Breast epithelium (tissue), 3 donors: Measurements from ENCODE around the gene ELF5.

Experiments
- POLR2A ChIP-seq: fragments of 450-650 bp; IDR thresholded peaks from one replicate; pipeline ENCODE4 v1.6.1; 2016; ENCODE audit warnings: antibody characterized with exemption, mild to moderate bottlenecking, moderate library complexity
- POLR2AphosphoS5 ChIP-seq, 3 donors: sonication (generic); formaldehyde crosslinking; IDR thresholded peaks; one replicate each; pipeline ENCODE4 v1.6.1; 2017; ENCODE audit warnings: antibody characterized with exemption in 3 of 3
- TF ChIP-seq, protein P1 (sequence below), 3 donors: fragments of 450-650 bp; IDR thresholded peaks; one replicate each; pipeline ENCODE4 v1.5.1; 2016 to 2017; ENCODE audit warnings: antibody characterized with exemption in 3 of 3, mild to moderate bottlenecking in 3 of 3, moderate library complexity in 3 of 3

- TF ChIP-seq, protein P1, sequence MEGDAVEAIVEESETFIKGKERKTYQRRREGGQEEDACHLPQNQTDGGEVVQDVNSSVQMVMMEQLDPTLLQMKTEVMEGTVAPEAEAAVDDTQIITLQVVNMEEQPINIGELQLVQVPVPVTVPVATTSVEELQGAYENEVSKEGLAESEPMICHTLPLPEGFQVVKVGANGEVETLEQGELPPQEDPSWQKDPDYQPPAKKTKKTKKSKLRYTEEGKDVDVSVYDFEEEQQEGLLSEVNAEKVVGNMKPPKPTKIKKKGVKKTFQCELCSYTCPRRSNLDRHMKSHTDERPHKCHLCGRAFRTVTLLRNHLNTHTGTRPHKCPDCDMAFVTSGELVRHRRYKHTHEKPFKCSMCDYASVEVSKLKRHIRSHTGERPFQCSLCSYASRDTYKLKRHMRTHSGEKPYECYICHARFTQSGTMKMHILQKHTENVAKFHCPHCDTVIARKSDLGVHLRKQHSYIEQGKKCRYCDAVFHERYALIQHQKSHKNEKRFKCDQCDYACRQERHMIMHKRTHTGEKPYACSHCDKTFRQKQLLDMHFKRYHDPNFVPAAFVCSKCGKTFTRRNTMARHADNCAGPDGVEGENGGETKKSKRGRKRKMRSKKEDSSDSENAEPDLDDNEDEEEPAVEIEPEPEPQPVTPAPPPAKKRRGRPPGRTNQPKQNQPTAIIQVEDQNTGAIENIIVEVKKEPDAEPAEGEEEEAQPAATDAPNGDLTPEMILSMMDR (IDR thresholded peaks at IDR 0.05): no peak
- TF ChIP-seq POLR2A: no peak
- no peak for TF ChIP-seq POLR2AphosphoS5 (IDR thresholded peaks at IDR 0.05)
Measured at GRCh38 chr11:34432822-34433221, 80.8 kb downstream of the ELF5 start.
